Spleen (tissue), 11 donors: ENCODE measurements around the gene ADGRG1. TPM values are rescaled to one million over a fixed set of nuclear protein-coding genes. Genes with fewer than 3 reads are reported as not detected.
"Not testable (repeated sequence)": the region's sequence is repeated elsewhere in the genome, so short reads cannot be mapped to it uniquely, and the experiment has no call there.

Experiments used
- DNase-seq: peaks from one replicate; pipeline ENCODE4 v3.0.0-alpha.2; 2020
- H3K27ac ChIP-seq, 8 donors: fragments of 200-600 bp; sonication (generic) in 7 of 8; 1 replicate in 4 of 8; 2 replicates in 4 of 8; pipeline versions ENCODE4 v1.5.0 to v1.8.0; 2016 to 2021; ENCODE audit warnings: inconsistent platforms in 4 of 8, mild to moderate bottlenecking in 4 of 8, moderate library complexity in 1 of 8
- H3K27me3 ChIP-seq, 7 donors: fragments of 200-600 bp; sonication (generic) in 6 of 7; replicated peaks in 1 of 7; 1 replicate in 4 of 7; 2 replicates in 3 of 7; pipeline versions ENCODE4 v1.5.0 to v1.8.0; 2016 to 2021; ENCODE audit warnings: inconsistent platforms in 3 of 7, mild to moderate bottlenecking in 1 of 7
- H3K36me3 ChIP-seq, 6 donors: fragments of 200-600 bp; sonication (generic) in 5 of 6; 1 replicate in 4 of 6; 2 replicates in 2 of 6; pipeline versions ENCODE4 v1.5.0 to v1.8.0; 2016 to 2021; ENCODE audit warnings: inconsistent platforms in 2 of 6
- H3K4me1 ChIP-seq, 6 donors: fragments of 200-600 bp; sonication (generic) in 5 of 6; 1 replicate in 3 of 6; 2 replicates in 3 of 6; pipeline versions ENCODE4 v1.5.0 to v1.8.0; 2016 to 2021; ENCODE audit warnings: inconsistent platforms in 3 of 6
- H3K4me3 ChIP-seq, 8 donors: fragments of 200-600 bp; sonication (generic) in 7 of 8; 1 replicate in 4 of 8; 2 replicates in 4 of 8; pipeline versions ENCODE4 v1.5.0 to v1.8.0; 2016 to 2021; ENCODE audit warnings: inconsistent platforms in 4 of 8, mild to moderate bottlenecking in 4 of 8, moderate library complexity in 2 of 8
- H3K9me3 ChIP-seq, 8 donors: fragments of 200-600 bp; sonication (generic) in 7 of 8; 1 replicate in 4 of 8; 2 replicates in 4 of 8; pipeline versions ENCODE4 v1.5.0 to v1.8.0; 2016 to 2021; ENCODE audit warnings: inconsistent platforms in 4 of 8
- POLR2A ChIP-seq, 3 donors: fragments of 450-650 bp; IDR thresholded peaks; one replicate each; pipeline ENCODE4 v1.5.1; 2017; ENCODE audit warnings: antibody characterized with exemption in 3 of 3, mild to moderate bottlenecking in 1 of 3
- POLR2AphosphoS5 ChIP-seq, 3 donors: sonication (generic); formaldehyde crosslinking; IDR thresholded peaks; one replicate each; pipeline ENCODE4 v1.5.1; 2017; ENCODE audit warnings: antibody characterized with exemption in 3 of 3
- WGBS, 5 donors: extraction: QIAGEN DNeasy Blood & Tissue Kit in 3 of 5; methylation state at CpG; one replicate each; pipeline versions ENCODE4 v1.1.5 to v1.1.7; 2013 to 2018; 5-methylcytosine and 5-hydroxymethylcytosine counted together
- intact Hi-C: fragments of 100-400 bp; cut with DNase I; formaldehyde crosslinking; loops from one replicate; pipeline ENCODE4 v1.15.0; 2023; ENCODE audit warnings: low total_unique reads
- polyA plus RNA-seq, 3 donors: library from polyadenylated mRNA; stranded (reverse); fragments of 200-250 nt; gene quantifications; one replicate each; pipeline ENCODE4 v1.2.1, GENCODE V29; 2013
- total RNA-seq, 7 donors: library from RNA; depleted of rRNA in 3 of 7; stranded (reverse); fragments of >200 nt in 3 of 7; fragmentation: NEBNext Ultra II Directional in 4 of 7; extraction: Animal tissue kit (Norgen Biotek cat#: 25700) in 4 of 7; gene quantifications; one replicate each; pipeline versions ENCODE4 v1.1.0 to v1.2.1, GENCODE V29; 2016 to 2021
- TF ChIP-seq, protein P1 (sequence below), 11 experiments: fragments of 200-600 bp in 7 of 11; fragments of 450-650 bp in 4 of 11; sonication (generic) in 4 of 11; IDR thresholded peaks in 8 of 11; conservative IDR thresholded peaks in 3 of 11; 1 replicate in 7 of 11; 2 replicates in 4 of 11; pipeline versions ENCODE4 v1.4.0 to v1.8.0; 2016 to 2021; ENCODE audit warnings: antibody characterized with exemption in 11 of 11, inconsistent platforms in 4 of 11, mild to moderate bottlenecking in 1 of 11
- donor health status: healthy with polysubstance abuse.
- donor health status: DM: no; HTN: no; CAD: no; lungs with moderate emphysema.
- donor health status: DM: no; HTN: no; CAD: no.
- donor health status: Bipolar disorder and iron deficiency.
- donor health status: healthy.
- donor health status: DM: no; HTN: no; CAD: no.
- donor health status: DM: yes; HTN: yes; CAD: no.

Gene ADGRG1
- total and polyA plus RNA-seq, 10 donors = 1.0 to 23.7 (median 8.2) TPM

DNA sequence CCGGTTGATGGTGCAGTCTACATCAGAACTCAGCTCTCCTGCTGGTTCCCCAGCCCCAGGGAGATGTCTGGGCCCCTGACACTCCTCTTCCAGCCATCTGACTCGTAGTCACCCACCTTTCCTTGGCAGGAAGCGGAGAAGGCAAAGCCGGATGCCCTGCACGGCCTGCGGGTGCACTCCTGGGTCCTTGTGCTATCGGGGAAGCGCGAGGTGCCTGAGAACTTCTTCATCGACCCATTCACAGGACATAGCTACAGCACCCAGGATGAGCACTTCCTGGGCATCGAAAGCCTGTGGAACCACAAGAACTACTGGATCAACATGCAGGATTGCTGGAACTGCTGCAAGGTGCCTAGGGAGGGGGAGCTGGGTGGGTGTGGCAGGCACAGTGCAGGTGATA is 78.9 kb downstream of the ADGRG1 start:
- H3K36me3 ChIP-seq = no peaks in the 10 kb centered on the region
- TF ChIP-seq, protein P1, sequence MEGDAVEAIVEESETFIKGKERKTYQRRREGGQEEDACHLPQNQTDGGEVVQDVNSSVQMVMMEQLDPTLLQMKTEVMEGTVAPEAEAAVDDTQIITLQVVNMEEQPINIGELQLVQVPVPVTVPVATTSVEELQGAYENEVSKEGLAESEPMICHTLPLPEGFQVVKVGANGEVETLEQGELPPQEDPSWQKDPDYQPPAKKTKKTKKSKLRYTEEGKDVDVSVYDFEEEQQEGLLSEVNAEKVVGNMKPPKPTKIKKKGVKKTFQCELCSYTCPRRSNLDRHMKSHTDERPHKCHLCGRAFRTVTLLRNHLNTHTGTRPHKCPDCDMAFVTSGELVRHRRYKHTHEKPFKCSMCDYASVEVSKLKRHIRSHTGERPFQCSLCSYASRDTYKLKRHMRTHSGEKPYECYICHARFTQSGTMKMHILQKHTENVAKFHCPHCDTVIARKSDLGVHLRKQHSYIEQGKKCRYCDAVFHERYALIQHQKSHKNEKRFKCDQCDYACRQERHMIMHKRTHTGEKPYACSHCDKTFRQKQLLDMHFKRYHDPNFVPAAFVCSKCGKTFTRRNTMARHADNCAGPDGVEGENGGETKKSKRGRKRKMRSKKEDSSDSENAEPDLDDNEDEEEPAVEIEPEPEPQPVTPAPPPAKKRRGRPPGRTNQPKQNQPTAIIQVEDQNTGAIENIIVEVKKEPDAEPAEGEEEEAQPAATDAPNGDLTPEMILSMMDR (IDR thresholded peaks at IDR 0.05 in 8 of 11, conservative IDR thresholded peaks at IDR 0.05 in 3 of 11) = no peak
- TF ChIP-seq POLR2A (IDR thresholded peaks at IDR 0.05) (no peak), POLR2AphosphoS5 (IDR thresholded peaks at IDR 0.05) (no peak)
- no peak overlapping the region for H3K4me3 ChIP-seq
- H3K27me3 ChIP-seq = no peaks in the 10 kb centered on the region
- peak; percentile 34 for DNase-seq
- intact Hi-C loops = no loop called here
- H3K4me1 ChIP-seq = no peaks in the 10 kb centered on the region
- WGBS, 5 donors = 81 to 92% (median 87%) methylated on average over 11 of the region's 11 CpGs
- H3K27ac ChIP-seq = no peak overlapping the region
- no peaks in the 10 kb centered on the region for H3K9me3 ChIP-seq

DNA sequence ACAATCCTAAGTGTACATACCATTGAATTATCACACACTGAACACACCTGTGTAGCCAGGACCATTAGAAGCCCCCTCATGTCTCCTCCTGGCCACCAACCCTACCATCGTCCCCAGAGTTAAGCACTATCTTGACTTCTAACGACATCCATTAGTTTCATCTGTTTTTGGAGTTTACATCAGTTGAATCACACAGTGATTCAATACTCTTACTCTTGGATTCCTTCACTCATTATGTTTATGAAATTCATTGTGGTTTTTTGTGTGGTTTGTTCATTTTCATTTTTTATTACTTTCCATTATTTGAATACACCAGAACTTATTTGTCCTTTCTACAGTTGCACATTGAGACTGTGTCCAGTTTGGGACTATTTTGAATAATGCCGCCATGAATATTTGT is 79.7 kb downstream of the ADGRG1 start:
- H3K27ac ChIP-seq = no peak overlapping the region
- no peaks in the 10 kb centered on the region for H3K4me1 ChIP-seq
- 82 to 96% (median 88%) methylated on average over 3 of the region's 3 CpGs for WGBS, 5 donors
- no peak for TF ChIP-seq POLR2AphosphoS5 (IDR thresholded peaks at IDR 0.05)
- H3K36me3 ChIP-seq = no peaks in the 10 kb centered on the region
- no peaks in the 10 kb centered on the region for H3K27me3 ChIP-seq
- no peak overlapping the region for H3K4me3 ChIP-seq
- no peak for DNase-seq
- no peaks in the 10 kb centered on the region for H3K9me3 ChIP-seq
- intact Hi-C loops = no loop called here

DNA sequence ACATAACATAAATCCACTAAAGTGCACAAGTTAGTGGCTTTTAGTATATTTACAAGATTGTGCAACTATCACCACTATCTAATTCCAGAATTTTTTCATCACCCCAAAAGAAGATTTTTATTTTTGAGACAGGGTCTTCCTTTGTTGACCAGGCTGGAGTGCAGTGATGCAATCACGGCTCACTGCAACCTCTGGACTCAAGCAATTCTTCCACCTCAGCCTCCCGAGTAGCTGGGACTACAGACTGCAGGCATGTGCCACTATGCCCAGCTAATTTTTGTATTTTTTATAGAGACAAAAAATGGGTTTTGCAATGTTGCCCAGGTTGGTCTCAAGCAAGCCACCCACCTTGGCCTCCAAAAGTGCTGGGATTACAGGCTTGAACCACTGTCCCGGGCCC is 81.2 kb downstream of the ADGRG1 start:
- Histone ChIP-seq H3K27ac (no peak overlapping the region), H3K27me3 (no peaks in the 10 kb centered on the region), H3K4me3 (no peak overlapping the region), H3K9me3 (no peaks in the 10 kb centered on the region), H3K4me1 (no peaks in the 10 kb centered on the region), H3K36me3 (no peaks in the 10 kb centered on the region)
- WGBS, 5 donors = 72 to 94% (median 83%) methylated on average over 3 of the region's 3 CpGs
- peak; percentile 4 for DNase-seq
- intact Hi-C loops = no loop called here
- TF ChIP-seq POLR2AphosphoS5 (IDR thresholded peaks at IDR 0.05) = no peak
- no peak for TF ChIP-seq POLR2A (IDR thresholded peaks at IDR 0.05)
- TF ChIP-seq, protein P1 (IDR thresholded peaks at IDR 0.05 in 8 of 11, conservative IDR thresholded peaks at IDR 0.05 in 3 of 11) = no peak

DNA sequence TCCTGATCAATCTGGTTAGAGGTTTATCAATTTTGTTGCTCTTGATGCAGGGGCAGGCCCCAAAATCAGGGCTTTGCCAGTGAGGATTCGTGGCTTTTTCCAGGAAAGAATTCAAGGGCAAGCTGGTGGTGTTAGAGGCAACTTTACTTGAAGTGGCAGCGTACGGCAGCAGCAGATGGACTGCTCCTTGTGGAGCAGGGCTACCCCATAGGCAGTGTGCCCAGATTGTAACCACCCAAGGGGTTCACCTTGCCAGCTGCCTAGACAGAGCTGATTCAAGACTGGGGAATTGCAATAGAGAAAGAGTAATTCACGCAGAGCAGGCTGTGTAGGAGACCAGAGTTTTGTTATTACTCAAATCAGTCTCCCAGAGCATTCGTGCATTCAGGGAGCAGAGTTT is 82.9 kb downstream of the ADGRG1 start:
- H3K4me1 ChIP-seq = no peaks in the 10 kb centered on the region
- peaks cover 0 to 5% (median 0%) of the 10 kb centered on the region in 7 donors for H3K27me3 ChIP-seq
- peak; percentile 21 for DNase-seq
- H3K36me3 ChIP-seq = no peaks in the 10 kb centered on the region
- 70 to 83% (median 78%) methylated on average over 5 of the region's 5 CpGs for WGBS, 5 donors
- H3K27ac ChIP-seq = no peak overlapping the region
- no peaks in the 10 kb centered on the region for H3K9me3 ChIP-seq
- TF ChIP-seq, protein P1 (IDR thresholded peaks at IDR 0.05 in 8 of 11, conservative IDR thresholded peaks at IDR 0.05 in 3 of 11) = no peak
- TF ChIP-seq POLR2AphosphoS5 (IDR thresholded peaks at IDR 0.05) (no peak), POLR2A (IDR thresholded peaks at IDR 0.05) (no peak)
- H3K4me3 ChIP-seq = no peak overlapping the region
- intact Hi-C loops = no loop called here

DNA sequence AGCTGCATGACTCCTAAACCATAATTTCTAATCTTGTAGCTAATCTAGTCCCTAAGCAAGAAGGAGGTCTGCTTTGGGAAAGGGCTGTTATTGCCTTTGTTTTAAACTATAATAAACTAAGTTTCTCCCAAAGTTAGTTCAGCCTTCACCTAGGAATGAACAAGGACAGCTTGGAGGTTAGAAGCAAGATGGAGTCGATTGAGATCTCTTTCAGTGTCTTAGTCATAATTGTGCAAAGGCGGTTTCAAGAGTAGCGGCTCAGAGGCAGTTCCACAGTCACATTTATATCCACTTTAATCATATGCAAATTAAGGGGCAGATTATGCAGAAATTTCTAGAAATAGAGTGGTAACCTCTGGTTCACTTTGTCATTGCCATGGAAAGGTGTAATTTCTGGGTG is 83.6 kb downstream of the ADGRG1 start:
- Histone ChIP-seq H3K27me3 (peaks cover 0 to 5% (median 0%) of the 10 kb centered on the region in 7 donors), H3K4me1 (no peaks in the 10 kb centered on the region), H3K27ac (no peak overlapping the region), H3K36me3 (no peaks in the 10 kb centered on the region), H3K9me3 (no peaks in the 10 kb centered on the region), H3K4me3 (no peak overlapping the region)
- DNase-seq = no peak
- TF ChIP-seq, protein P1 (IDR thresholded peaks at IDR 0.05 in 8 of 11, conservative IDR thresholded peaks at IDR 0.05 in 3 of 11) = no peak
- TF ChIP-seq POLR2AphosphoS5 (IDR thresholded peaks at IDR 0.05) (no peak), POLR2A (IDR thresholded peaks at IDR 0.05) (no peak)
- intact Hi-C loops = no loop called here
- WGBS, 5 donors = 85 to 97% (median 87%) methylated on average over 3 of the region's 3 CpGs

DNA sequence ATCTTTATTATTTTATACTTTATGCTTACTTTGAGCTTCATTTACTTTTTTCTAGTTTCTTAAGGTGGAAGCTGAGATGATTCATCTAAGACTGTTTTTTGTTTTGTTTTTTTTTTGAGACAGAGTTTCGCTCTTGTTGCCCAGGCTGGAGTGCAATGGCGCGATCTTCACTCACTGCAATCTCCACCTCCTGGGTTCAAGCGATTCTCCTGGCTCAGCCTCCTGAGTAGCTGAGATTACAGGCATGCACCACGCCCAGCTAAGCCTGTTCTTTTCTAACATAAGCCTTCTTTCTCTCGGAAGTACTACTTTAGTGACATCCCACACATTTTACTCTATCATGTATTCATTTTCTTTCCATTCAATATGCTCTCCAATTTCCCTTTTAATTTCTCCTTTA is 84.1 kb downstream of the ADGRG1 start:
- H3K4me3 ChIP-seq, H3K27ac ChIP-seq, H3K27me3 ChIP-seq, H3K9me3 ChIP-seq, DNase-seq, H3K4me1 ChIP-seq, intact Hi-C loops, H3K36me3 ChIP-seq: not testable (repeated sequence)
- WGBS, 5 donors = 77 to 88% (median 84%) methylated on average over 6 of the region's 6 CpGs
